Stomach (tissue), 4 donors: ENCODE measurements around the gene ZNF653.
A peak's percentile ranks its signal among the peaks of the same experiment; 100 is the strongest.

Experiments
- CTCF ChIP-seq, 7 experiments: fragments of 450-650 bp in 4 of 7; fragments of 200-600 bp in 3 of 7; sonication (generic) in 3 of 7; IDR thresholded peaks; one replicate each; pipeline ENCODE4 v1.5.1; 2016 to 2019; ENCODE audit warnings: antibody characterized with exemption in 7 of 7, control low read depth in 2 of 7, mild to moderate bottlenecking in 1 of 7
- EP300 ChIP-seq: sonication (generic); formaldehyde crosslinking; IDR thresholded peaks from one replicate; pipeline ENCODE4 v1.6.1; 2017; ENCODE audit warnings: antibody characterized with exemption
- POLR2AphosphoS5 ChIP-seq, 3 donors: sonication (generic); formaldehyde crosslinking; IDR thresholded peaks; one replicate each; pipeline ENCODE4 v1.6.1; 2016; ENCODE audit warnings: antibody characterized with exemption in 3 of 3

- TF ChIP-seq EP300 = no peak
- peak; percentile 87 to 99 (median 99) for TF ChIP-seq POLR2AphosphoS5 (IDR thresholded peaks at IDR 0.05)
- TF ChIP-seq CTCF (IDR thresholded peaks at IDR 0.05) = peak in 6 of 7 experiments; percentile 93 to 100 (median 98)
Observed at GRCh38 chr19:11435057-11435832, 70.4 kb downstream of the ZNF653 start, which contains the start of the genes ODAD3 and PRKCSH.
